Islet of Langerhans (tissue), 1 donor: Measurements from ENCODE around the gene CLK2.
A peak's percentile ranks its signal among the peaks of the same experiment; 100 is the strongest.
"Not testable (repeated sequence)": the region's sequence is repeated elsewhere in the genome, so short reads cannot be mapped to it uniquely, and the experiment has no call there.

ENCODE experiments used
- FAIRE-seq: peaks from one replicate; lab custom pipeline; 2011; peaks lifted over from hg19 to GRCh38; lab: Jason Lieb, UNC

The CLK2 gene

DNA sequence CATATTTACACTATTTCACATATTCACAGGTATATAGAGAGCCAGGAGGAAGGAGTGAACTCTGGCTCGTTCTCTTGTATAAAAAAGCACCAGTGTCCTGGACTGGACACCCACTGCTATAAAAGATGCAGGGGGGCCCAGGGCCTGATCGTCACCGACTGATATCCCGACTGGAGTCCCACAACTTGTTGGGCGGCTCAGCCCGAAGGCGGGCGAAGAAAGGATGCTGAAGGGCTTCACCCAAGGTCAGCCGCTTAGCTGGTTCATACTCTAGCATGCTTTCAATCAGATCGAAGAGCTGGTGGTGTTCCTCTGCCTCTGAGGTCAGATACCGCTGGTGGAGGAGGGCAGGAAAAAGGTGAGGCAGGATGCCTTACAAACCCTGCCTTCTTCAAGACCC lies 10.2 kb downstream of the CLK2 start:
- FAIRE-seq: no peak

DNA sequence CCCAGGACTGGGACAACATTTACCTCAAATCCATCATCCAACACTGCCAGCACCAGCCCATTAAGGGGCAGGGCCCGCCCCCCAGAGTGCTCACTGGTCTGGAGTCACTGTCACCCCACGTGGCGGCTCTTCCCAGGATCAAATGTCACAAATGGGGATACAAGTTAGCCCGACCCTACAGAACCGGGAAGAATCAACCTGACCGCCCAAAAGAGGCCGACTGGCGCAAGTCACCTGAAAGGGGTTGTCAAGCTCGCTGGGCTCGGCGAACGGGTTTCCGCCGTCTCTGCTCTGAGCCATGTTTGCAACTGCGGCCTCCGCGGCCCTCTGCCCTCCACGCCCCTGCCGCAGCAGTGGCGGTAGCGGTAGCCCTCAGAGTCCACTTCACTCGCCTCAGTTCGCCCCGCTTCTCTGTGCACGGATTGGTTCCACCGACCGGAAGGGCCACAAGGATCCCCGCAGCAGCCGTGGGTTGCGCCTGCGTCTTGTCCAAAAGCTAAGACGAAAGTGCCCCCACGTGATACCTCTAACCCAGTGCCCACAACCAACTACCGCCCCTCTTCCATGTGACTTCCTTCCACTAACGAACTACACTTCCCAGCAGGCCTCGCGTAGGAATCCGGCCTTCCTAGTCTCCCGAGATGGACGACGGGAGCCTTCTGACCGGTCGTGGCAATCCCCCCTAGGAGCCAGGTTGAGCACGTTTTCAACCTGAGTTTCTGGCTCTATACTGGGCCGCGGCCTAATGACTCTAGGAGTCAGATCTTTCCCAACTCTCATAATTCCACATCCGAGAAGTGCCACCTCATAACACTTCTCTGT lies 11.2 kb downstream of the CLK2 start, which contains the start of gene SCAMP3:
SCAMP3 (minus strand) TSS at position 509 of the 822 bp plus-strand sequence; CDS start at position 300, 209 bp downstream.
- peak; percentile 13 for FAIRE-seq

DNA sequence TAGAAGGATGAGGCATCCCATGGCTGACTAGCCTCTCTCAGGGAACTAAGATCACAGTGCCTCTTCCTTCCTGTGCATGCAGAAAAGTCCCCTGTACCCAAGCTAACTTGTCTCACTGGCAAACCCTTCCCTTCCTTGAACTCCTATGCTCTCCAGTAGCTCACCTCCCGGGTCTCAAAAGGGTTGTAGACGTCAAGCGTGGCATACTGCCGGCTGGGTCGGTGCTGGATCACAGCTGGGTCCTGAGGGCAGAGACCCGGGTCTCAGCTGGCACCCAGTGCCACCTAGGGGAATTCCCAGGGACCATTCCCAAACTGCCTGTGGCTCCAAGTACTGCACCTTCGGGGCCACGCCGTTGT lies 11.8 kb downstream of the CLK2 start:
- FAIRE-seq: no peak

DNA sequence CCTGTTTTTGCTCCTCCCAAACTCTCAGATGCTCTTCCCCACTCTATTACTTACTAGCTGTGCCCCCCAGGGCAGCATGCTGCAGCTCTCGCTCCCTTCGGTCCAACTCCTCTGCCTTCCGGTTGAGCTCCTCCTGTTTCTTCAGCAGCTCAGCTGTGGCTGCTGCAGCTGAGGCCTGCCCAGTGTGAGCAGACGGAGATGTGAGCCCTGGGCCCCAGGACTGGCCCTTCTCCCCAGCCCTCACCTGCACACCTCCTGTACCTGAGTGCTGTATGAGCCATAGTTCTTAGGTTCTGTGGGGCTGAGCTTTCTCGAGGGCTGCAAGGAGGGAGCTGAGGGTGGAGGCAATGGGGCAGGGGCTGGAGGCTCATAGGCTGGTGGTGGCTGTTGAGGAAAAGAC lies 13.0 kb downstream of the CLK2 start:
- FAIRE-seq: no peak

DNA sequence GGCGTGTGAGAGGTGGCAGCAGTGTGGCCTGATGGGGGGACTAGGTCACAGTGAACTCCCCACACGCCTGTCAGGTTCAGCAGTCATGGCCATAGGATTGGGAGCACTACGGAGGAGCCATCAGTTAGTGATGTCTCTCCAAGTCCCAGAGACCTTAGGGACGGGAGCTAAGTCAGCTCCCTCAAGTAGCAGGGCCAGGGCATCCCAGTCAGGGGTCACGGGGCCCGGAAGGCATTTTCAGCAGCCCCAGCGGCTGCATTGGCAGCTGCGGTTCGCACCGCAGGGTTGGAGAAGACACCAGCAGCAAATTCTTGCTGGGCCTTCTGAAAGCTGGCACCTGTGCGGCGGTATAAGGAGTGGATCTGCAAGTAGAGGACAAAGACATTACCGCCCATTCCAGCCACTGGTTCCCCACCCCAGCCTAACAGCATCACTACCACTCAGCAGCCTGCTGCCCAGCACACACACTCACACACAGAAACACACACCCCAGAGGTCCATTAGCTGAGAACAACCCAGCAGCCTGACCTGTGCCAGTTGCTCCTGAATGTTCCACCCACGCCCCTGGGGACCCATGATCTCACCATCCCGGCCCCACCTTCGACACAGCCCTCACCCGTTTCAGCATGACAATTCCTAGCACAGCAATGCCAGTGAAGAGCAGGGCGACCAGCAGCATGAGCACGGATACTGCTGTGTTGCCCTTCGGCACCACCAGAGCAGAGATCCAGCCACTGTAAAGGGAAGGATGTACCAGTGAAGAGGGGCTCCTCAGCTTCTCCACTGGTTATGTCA lies 17.0 kb downstream of the CLK2 start:
- FAIRE-seq: no peak

DNA sequence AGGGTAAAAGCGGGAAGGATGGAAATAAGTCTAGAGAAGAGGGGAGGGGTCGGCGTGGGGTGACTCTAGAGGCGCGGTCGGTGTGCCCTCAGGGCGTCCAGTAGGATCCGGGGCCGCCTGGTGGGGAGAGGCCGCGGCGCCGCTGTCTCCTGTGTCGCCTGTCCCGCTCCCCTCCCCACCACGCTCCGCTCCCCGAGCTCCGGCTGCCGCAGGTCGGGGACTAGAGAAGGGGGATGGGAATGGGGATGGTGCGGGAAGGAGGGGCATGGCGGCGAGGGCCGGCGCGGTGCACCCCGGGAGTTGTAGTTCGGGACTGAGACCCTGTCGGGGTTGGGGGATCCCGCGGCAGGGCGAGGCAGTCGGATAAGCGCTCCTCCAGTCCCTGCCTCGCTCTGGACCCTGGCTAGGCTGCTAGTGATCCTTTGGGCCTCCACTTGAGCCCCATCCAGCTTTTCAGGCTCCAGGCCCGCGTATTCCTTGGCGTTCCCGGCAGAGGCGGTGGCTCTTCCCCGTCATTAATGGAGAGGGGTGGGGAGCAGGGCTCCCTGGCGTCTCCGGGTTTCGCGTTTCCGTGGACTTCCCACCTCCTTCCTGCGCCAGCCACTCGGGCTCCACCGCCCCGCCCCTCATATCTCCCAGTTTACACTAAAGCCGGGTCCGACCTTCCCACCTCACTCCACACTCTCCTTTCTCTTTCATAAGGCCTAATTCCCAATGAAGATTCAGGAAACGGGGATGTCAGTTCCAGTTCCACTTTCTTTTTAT lies 17.9 kb downstream of the CLK2 start, which contains the start of gene ENTREP3:
ENTREP3 (minus strand) TSS at position 241 of the 765 bp plus-strand sequence. CDS start 606 bp downstream, outside the sequence.
- no peak for FAIRE-seq

DNA sequence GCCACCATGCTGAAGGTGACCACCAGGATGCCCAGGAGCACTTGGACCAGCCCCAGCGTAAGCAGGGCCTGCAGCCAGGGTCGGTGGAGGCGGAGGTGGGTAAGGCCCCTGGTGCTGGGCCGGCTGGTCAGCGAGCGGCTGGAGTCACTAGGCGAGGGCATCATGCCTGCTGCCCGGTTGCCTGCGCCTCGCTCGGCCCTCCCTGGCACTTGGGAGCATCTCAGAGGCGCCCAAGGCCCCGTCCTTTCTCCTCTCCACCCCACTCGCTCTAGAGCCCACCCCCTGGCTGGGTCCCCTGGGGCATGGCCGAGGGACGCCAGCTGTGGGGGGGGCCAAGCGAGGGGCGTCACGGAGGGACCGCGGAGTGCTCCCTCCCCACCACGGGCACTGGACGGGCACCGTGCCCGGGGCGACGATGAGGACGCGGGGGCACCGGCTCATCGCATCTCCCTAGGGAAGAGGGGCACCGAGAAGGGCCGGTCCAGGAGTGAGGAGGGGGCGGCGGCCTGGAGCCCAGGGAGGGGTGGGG lies 18.5 kb downstream of the CLK2 start:
- FAIRE-seq: no peak

DNA sequence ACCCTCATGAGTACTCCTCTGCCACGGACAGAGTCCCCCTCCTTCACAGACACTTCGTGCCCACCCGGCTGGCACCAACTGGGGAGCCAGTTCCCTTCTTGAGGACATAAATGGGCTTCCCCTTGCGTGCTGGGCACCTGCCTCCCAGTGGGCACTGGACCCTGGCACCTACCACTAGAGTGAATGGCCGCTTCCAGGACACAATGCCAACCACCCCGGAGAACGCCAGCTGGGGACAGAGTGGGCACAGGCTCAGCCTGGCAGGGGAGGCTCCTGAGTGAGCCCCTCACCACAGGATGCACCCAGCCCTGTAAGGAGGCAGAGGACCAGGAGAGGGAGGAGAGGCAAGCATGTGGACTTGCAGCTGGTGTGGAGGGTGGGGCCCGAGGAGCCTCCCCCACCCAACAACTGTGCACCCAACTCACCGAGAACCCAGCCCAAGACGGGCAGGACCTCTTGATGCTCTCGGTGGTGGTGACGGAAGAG lies 19.0 kb downstream of the CLK2 start:
- FAIRE-seq: no peak

DNA sequence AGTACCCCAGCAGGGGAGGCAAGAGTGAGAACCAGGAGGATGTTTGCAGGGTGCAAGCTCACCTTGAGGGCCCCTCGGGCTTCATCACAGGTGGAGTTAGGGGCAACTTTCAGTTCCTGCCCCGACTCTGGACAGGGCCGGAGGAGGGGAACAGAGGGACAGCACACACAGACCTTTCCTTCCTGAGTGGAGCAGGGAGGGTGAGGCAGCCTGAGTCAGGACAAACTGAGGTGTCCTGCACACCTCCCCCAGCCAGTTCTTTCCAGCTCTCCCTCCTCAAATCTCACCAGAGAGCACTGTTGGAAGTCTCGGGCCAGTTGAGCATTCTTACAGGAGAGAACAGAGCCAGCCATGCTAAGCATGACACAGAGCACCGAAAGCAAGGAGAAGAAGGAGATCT lies 19.5 kb downstream of the CLK2 start:
- FAIRE-seq: no peak

DNA sequence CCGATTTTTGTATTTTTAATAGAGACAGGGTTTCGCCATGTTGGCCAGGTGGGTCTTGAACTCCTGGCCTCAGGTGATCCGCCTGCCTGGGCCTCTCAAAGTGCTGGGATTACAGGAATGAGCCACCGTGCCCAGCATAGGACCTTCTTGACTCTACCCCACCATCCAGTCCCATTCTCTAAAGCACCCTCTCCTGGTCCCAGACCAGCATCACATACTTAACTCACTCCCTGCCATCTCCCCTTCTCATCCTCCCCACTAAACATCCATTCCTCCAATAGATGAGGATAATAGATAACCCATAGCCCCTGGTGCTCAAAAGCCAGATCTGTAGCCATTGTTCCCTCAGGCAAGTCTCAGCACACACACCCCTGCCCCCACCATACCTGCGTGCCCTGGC lies 20.1 kb downstream of the CLK2 start:
- FAIRE-seq: no peak

DNA sequence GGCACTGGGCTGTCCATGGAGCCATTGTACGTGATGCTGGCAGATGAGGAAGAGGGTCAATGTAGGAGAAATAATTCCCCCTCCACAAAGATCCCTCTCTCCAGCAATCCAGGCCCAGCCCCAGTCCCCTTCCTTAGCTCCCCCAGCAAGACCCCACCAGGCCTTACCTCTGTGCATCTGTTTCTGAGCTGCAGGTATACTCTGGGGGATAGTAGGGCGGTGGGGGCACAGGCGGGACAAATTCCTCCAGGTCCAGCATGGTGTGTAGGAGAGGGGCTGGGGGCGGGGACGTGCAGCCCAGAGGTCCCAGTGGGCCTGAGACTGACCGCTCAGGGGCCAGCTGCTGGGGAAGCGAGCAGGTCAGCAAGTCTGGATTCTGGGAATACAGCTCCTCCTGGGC lies 21.7 kb downstream of the CLK2 start:
- no peak for FAIRE-seq

DNA sequence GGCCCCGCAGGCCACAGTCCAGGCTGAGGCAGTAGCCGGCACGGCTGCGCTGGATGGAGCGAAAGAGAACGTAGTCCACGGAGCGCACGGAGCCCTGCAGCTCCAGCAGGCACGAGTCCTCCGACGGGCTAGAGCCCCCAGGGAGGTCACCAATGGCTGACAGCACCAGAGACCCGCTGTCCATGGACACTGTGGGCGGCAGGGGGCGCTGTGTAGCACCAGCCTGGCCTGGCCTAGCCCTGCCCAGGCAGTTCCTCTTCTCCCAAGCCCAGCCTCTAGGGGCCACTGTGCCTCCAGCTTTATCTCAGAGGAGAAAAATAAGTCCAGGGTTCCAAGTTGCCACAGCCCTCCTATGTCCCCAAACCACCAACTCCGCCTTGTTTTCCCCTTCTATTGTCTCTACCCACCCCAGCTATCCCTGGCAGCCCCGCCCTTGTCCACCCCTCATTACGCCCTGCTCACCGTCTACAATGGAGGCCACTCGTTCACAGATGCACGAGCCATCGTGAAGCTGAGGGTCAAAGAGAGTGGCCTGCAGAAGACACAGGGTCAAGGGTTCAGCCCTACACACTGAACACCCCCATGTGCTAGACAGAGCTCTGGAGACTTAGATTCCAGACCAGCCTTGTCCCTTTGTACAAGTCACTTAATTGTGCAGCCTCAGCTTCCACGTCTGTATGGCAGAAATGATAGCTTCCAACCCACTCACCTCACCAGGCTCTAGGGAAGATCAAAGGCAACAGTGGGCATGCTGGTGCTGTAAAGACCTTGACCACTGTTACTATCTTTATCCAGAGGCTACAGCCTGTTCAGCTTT lies 22.5 kb downstream of the CLK2 start:
- FAIRE-seq: no peak

DNA sequence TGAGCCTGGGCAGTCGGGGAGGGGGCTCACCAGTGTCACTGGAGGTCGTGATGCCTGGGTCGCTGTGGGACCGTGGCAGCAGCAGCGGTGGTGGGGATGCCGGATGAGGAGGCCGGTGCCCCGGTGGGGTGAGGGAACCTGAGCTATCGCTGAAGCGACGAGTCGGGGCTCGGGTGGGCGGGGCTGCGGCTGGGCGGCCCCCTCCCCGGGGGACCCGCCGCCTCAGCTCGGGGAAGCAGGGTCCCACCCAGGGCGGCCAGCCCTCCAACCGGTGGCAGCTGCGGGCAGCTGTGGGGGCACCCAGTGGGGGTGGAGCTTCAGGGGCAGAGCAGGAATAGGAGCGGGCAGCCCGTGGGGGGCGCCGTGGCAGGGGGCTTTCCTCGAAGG lies 23.1 kb downstream of the CLK2 start:
- no peak for FAIRE-seq

DNA sequence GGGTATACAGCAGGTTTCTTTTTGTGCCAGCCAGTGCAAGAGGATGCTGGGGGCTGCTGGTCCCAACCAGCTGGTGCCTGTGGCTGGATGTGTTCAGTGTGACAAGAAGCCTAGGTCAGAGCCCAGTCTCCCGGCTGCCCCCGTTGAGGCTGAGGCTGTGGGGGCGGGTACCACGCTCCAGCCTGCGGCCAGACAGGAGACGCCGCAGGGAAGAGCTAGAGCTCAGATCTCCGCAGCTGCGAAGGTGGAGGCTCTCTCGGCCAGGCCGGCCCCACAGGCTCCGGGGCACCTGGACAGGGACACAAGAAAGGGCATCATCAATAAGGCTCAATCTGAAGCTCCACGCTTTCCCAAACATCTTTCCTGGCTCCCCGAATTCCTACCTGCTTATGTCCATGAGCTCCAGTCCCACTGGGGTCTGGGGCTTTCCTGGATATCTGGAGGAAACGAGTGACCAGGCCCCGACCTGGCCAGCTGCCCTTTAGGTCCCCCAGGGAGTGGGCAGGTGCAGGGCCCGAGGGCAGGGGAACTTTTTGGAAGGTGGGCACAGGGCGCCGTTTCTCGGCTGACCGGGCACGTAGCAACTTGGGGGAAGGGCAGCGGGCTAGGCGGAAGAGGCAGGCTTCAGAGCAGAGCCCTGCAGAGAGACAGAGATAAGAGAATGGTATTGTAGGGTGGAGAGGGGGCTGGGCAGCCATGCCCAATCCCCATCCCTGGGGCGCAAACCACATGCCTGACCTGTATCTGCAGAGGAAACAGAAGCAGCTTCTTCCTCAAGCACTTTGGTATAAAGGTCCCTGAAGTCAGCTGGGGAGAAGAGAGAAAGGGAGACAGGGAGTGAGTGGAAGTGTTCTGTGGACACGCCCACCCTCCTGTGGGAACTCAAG lies 25.4 kb downstream of the CLK2 start:
- FAIRE-seq: no peak

DNA sequence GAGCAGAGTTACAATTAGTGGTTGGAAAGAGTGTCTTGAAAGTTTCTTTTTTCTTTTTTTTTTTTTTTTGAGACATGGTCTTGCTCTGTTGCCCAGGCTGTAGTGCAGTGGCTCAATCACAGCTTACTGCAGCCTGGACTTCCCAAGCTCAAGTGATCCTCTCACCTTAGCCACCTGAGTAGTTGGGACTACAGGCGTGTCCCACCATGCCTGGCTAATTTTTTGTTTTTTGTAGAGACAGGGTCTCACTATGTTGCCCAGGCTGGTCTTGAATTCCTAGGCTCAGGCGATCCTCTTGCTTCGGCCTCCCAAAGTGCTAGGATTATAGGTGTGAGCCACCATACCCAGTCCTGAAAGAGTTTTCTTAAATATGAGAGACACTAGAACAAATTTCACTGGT lies 26.5 kb downstream of the CLK2 start:
- FAIRE-seq: not testable (repeated sequence)

DNA sequence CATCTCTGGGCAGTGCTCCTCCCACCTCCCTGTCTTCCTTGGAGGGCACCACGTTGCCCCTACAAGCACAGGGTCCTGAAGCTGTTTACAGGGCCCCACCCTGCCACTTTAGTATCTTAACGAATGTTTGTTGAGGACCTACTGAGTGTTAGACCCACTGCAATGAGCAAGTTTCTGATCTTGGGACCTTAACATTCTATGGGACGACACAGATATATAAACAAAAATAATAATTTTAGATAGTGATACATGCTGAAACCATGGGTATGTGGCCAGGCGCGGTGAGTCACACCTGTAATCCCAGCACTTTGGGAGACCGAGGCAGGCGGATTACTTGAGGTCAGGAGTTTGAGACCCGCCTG lies 28.2 kb downstream of the CLK2 start:
- no peak for FAIRE-seq

DNA sequence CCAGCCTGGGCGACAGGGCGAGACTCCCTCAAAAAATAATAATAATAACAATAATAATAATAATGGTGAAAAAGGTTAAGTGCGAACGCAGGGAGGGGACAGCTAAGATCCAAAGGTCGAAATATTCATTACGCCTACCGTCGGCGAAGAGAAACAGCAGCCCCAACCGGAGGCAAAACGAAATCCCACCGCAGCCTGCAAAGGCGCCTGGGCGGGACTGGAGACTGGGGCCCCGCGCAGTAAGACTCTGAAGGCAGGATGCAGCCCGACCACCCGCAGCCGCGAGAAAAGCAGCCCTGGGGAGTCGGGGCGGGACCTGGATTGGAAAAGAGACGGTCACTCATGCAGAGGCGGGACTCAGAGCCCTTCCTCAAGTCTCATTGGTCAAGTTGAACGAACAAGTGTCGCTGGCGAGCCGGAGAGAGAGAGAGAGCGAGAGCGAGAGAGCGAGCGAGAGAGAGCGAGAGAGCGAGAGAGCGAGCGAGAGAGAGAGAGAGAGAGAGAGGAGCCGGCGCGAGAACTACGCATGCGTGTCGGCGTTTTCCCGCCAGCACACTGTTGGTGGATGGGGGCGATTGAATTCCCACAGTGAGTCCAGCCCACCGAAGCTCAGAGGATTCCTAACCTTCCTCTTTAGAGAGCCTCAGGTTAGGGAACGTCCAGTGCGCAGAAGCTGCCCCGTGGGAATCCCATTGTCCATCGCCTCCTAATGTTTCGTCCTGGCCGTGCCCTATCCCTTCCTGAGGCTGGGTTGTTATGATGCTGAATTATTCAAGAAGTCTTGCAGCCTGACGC lies 28.7 kb downstream of the CLK2 start:
- no peak for FAIRE-seq

DNA sequence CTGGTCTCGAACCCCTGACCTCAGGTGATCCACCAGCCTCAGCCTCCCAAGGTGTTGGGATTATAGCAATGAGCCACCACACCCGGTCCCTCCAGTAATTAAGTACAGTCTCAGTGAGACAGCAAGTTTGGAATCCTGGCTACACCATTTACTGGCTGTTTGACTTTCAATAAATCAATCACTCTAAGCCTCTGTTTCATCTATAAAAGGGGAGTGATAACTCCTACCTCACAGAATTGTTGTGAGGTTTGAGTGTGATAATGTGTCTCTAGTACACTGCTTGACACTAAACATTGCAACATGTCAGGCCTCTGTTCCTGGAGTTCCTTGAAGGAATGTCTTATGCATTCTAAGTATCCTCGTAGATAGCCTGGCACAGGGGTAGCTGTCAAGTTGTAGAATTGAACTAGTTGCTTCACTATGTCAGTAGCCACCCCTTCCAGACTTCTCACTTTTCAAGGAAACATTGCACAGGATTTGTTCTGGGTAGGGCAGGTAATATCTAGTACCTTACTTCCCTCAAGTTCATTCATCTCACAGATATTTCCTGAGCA lies 30.4 kb downstream of the CLK2 start:
- FAIRE-seq: no peak

DNA sequence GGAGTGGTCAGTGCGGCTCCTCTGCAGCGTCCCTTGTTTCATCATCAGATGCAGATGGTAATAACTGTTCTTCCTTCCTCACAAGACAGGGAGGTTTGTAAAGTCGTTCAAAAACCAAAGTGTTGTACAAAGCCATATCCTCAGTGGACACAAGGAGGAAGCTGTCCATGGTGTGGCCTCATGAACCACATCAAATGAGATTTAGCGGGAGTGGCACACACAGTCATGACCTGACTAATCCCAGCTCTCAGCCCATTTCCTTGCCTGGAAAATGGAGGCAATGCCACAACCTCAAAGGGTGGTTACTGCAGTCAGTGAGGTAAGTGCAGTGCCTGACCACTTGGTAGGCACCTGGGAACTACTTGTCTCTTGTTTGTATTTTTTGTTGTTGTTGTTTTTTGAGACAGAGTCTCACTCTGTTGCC lies 31.5 kb downstream of the CLK2 start:
- no peak for FAIRE-seq
